NCI-H1092 treated with DMSO at 0.1 percent for 48 hours (cell line): ENCODE data around the gene FJX1.

ENCODE experiments used
- DNase-seq: peaks from one replicate; lab custom pipeline; 2025; lab: John Stamatoyannopoulos, UW

Gene FJX1

GRCh38 chr11:35617687-35618496, at the start of gene FJX1:
TSS of gene FJX1 (plus strand) at chr11:35618460. CDS start at chr11:35618637, 177 bp downstream.
- peak; percentile 71 for DNase-seq

- no peak for DNase-seq
Measured at GRCh38 chr11:35571696-35572095, 46.6 kb upstream of the FJX1 start.

- DNase-seq, result no peak
Measured at GRCh38 chr11:35579557-35580396, 38.5 kb upstream of the FJX1 start.

- DNase-seq, result no peak
Measured at GRCh38 chr11:35580397-35580781, 37.9 kb upstream of the FJX1 start.

GRCh38 chr11:35582033-35582432, 36.2 kb upstream of the FJX1 start:
- no peak for DNase-seq

GRCh38 chr11:35583126-35583525, 35.1 kb upstream of the FJX1 start:
- DNase-seq, result no peak

- DNase-seq, result no peak
Measured at GRCh38 chr11:35583843-35584242, 34.4 kb upstream of the FJX1 start.

- DNase-seq, result no peak
Measured at GRCh38 chr11:35584321-35584720, 33.9 kb upstream of the FJX1 start.

- no peak for DNase-seq
Measured at GRCh38 chr11:35585416-35585815, 32.8 kb upstream of the FJX1 start.

GRCh38 chr11:35586222-35586621, 32.0 kb upstream of the FJX1 start:
- DNase-seq, result no peak

- DNase-seq, result no peak
Measured at GRCh38 chr11:35587972-35588371, 30.3 kb upstream of the FJX1 start.

GRCh38 chr11:35588627-35589026, 29.6 kb upstream of the FJX1 start:
- DNase-seq, result no peak

- DNase-seq, result no peak
Measured at GRCh38 chr11:35589281-35589680, 29.0 kb upstream of the FJX1 start.

- no peak for DNase-seq
Measured at GRCh38 chr11:35590412-35590811, 27.8 kb upstream of the FJX1 start.

GRCh38 chr11:35593143-35593542, 25.1 kb upstream of the FJX1 start:
- DNase-seq, result no peak

- no peak for DNase-seq
Measured at GRCh38 chr11:35594680-35595079, 23.6 kb upstream of the FJX1 start.

- no peak for DNase-seq
Measured at GRCh38 chr11:35598254-35599125, 19.8 kb upstream of the FJX1 start.

- DNase-seq, result no peak
Measured at GRCh38 chr11:35600331-35600838, 17.9 kb upstream of the FJX1 start.

- no peak for DNase-seq
Measured at GRCh38 chr11:35602160-35602793, 16.0 kb upstream of the FJX1 start.

GRCh38 chr11:35602979-35603378, 15.3 kb upstream of the FJX1 start:
- no peak for DNase-seq

GRCh38 chr11:35605706-35606105, 12.6 kb upstream of the FJX1 start:
- DNase-seq, result peak; percentile 9

GRCh38 chr11:35606206-35606605, 12.1 kb upstream of the FJX1 start:
- no peak for DNase-seq
